ENCODE results near the gene MRO. TPM values are rescaled to one million over a fixed set of nuclear protein-coding genes. Genes with fewer than 3 reads are reported as not detected.
"Not testable (repeated sequence)": the region's sequence is repeated elsewhere in the genome, so short reads cannot be mapped to it uniquely, and the experiment has no call there.

MRO gene
- polyA plus RNA-seq, 6 donors from 2014 or later, result 0.16 TPM; not detected in 5

DNA sequence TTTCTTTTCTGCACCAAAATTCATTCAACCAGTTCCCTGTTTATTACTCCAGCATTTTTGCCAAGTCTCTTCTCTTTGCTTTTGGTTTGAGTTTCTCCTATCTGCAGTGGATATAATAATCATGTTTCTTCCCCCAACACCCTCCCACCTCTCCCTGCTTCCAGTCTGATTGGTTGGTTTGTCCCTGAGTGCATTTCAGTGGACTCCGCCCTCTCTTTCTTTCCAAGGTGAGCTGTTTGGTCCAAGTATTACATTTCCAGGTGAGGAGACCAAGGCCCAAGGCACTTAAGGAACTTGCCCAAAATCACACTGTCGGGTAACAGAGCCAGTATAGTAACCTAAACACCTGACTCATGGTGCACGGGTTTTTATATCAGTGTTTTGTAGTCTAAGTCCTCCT, 17.7 kb downstream of the MRO start:
- Mint-ChIP-seq H3K4me3 (no peak overlapping the region), H3K27ac (no peak overlapping the region), H3K9me3 (no peaks in the 10 kb centered on the region), H3K36me3 (no peaks in the 10 kb centered on the region), H3K27me3 (peaks cover 9 to 14% (median 10%) of the 10 kb centered on the region in 3 donors), H3K4me1 (peaks cover 10 to 20% (median 18%) of the 10 kb centered on the region in 3 donors)
- DNase-seq (no peak), ATAC-seq (ENCODE audit: low read depth in 2 of 2) (no peak)

- no peak overlapping the region for H3K27ac Mint-ChIP-seq
- DNase-seq (no peak), ATAC-seq (ENCODE audit: low read depth in 2 of 2) (no peak)
- H3K9me3 Mint-ChIP-seq, result no peaks in the 10 kb centered on the region
- H3K27me3 Mint-ChIP-seq, result peaks cover 21 to 36% (median 35%) of the 10 kb centered on the region in 3 donors
- H3K4me3 Mint-ChIP-seq, result no peak overlapping the region
- peaks cover 0 to 7% of the 10 kb centered on the region in 2 donors for H3K36me3 Mint-ChIP-seq
- no peaks in the 10 kb centered on the region for H3K4me1 Mint-ChIP-seq
These were observed 22.7 kb downstream of the MRO start for GRCh38 chr18:50797142-50797541.

DNA sequence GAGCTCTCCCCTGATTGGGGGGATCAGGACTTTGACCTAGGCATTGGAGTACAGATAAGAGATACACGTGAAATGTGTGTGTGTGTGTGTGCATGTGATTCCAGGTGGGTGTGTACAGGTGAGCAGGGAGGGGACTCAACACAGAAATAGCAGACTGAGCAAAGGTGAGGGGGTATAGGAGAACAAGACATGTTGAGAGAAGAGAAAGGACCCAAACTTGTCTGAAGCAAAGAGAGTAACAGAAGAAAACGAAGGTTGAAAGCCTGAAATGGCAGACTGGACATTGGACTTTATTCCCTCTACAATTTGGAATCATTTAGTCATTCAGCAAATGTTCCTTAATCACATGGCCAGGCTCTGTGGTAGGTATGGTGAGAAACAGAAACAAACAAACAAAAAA, 23.3 kb downstream of the MRO start:
- H3K4me3 Mint-ChIP-seq, result no peak overlapping the region

GRCh38 chr18:50793641-50794565, 25.9 kb downstream of the MRO start:
- Mint-ChIP-seq H3K27me3 (peaks cover 29 to 37% (median 35%) of the 10 kb centered on the region in 3 donors), H3K27ac (no peak overlapping the region), H3K9me3 (no peaks in the 10 kb centered on the region), H3K4me1 (no peaks in the 10 kb centered on the region), H3K4me3 (no peak overlapping the region), H3K36me3 (peaks cover 0 to 7% of the 10 kb centered on the region in 2 donors)
- no peak for ATAC-seq (ENCODE audit: low read depth in 2 of 2)
- DNase-seq, result no peak

More for the DNA sequence above, 23.3 kb downstream of the MRO start:
- H3K4me1 Mint-ChIP-seq, result no peaks in the 10 kb centered on the region
- no peaks in the 10 kb centered on the region for H3K9me3 Mint-ChIP-seq
- no peak for ATAC-seq (ENCODE audit: low read depth in 2 of 2)
- H3K36me3 Mint-ChIP-seq, result peaks cover 0 to 7% of the 10 kb centered on the region in 2 donors
- no peak for DNase-seq
- peaks cover 21 to 36% (median 35%) of the 10 kb centered on the region in 3 donors for H3K27me3 Mint-ChIP-seq
- no peak overlapping the region for H3K27ac Mint-ChIP-seq

DNA sequence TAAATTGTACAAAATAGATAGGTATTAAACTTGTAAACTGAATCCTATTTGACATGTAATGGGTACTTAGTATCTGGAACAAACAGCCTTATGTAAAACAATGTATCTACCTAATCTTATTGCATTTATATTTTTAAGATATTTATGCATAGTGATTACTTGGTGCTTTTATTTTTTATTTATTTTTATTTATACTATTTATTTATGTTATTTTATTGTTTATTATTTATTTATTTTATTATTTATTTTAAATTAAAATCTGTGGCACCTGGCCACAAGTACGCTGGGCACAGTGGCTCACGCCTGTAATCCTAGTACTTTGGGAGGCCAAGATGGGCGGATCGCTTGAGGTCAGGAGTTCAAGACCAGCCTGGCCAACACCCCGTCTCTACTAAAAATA, 26.9 kb downstream of the MRO start:
- Mint-ChIP-seq H3K4me3 (no peak overlapping the region), H3K4me1 (no peaks in the 10 kb centered on the region), H3K27ac (no peak overlapping the region), H3K9me3 (no peaks in the 10 kb centered on the region), H3K27me3 (peaks cover 26 to 35% (median 34%) of the 10 kb centered on the region in 3 donors), H3K36me3 (peaks cover 0 to 7% of the 10 kb centered on the region in 2 donors)
- ATAC-seq (ENCODE audit: low read depth in 2 of 2), result no peak
- DNase-seq, result no peak

DNA sequence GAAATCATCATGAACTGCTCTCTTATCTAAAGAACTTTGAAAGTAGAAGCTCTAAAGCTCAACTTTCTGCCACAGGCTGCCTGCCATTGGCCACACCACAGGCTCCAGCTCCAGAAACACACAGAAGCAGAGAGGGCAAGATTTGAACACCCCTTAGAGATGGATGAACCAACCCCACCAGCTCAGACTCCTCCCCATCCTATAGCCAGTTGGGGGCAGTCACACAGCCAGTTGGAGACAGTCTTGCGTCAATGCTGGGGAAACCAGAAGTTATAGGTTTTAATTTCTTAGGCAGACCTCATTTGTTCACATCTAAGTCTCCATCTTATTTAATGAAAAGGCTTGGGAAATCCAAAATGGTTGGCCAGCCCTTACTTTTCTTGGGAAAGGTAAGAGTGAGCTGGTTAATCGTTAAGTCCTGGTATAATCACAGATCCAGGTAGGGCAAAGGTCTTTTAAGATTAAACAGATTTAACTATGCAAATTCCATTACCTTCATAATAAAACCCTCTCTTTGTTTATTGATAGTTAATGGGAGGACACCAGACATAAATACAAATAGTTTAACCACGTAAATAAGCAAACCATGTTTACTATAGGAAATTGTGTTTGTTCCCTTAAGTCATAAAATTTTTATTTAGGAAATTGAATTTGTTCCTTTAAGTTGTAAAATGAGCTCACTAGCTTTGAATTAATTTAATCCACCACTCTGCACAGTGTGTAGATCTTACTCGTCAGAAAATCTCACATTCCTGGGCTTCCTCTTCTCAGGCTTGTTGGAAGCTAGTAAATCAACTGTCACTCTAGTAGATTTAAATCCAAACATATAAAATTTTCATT, 28.0 kb downstream of the MRO start:
- DNase-seq (no peak), ATAC-seq (ENCODE audit: low read depth in 2 of 2) (no peak)
- no peaks in the 10 kb centered on the region for H3K4me1 Mint-ChIP-seq
- H3K27me3 Mint-ChIP-seq, result peaks cover 16 to 25% (median 23%) of the 10 kb centered on the region in 3 donors
- no peak overlapping the region for H3K4me3 Mint-ChIP-seq
- H3K9me3 Mint-ChIP-seq, result no peaks in the 10 kb centered on the region
- H3K36me3 Mint-ChIP-seq, result peaks cover 0 to 7% of the 10 kb centered on the region in 2 donors
- no peak overlapping the region for H3K27ac Mint-ChIP-seq

DNA sequence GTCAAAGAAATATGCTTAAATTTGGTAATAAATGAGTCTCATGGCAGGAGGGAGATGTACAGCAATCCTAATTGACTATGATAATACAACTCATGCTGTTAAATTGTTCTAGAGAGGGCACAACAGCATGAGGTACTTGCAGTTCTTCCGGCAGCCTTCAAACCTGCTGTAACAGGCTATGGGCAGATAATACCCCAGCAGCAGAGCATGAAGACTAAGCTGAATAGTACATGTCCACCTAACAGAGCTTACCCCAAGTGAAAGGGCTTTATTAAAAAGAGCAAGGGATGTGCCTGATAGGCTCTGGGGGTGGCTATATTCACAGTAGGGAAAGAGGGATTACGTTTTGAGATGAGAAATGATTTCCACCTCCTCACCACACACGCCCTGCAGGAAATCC, 28.9 kb downstream of the MRO start:
- H3K36me3 Mint-ChIP-seq, result peaks cover 0 to under 1% of the 10 kb centered on the region in 2 donors
- ATAC-seq (ENCODE audit: low read depth in 2 of 2) (no peak), DNase-seq (no peak)
- no peak overlapping the region for H3K4me3 Mint-ChIP-seq
- no peaks in the 10 kb centered on the region for H3K4me1 Mint-ChIP-seq
- peaks cover 8 to 18% (median 16%) of the 10 kb centered on the region in 3 donors for H3K27me3 Mint-ChIP-seq
- H3K27ac Mint-ChIP-seq, result no peak overlapping the region
- no peaks in the 10 kb centered on the region for H3K9me3 Mint-ChIP-seq

DNA sequence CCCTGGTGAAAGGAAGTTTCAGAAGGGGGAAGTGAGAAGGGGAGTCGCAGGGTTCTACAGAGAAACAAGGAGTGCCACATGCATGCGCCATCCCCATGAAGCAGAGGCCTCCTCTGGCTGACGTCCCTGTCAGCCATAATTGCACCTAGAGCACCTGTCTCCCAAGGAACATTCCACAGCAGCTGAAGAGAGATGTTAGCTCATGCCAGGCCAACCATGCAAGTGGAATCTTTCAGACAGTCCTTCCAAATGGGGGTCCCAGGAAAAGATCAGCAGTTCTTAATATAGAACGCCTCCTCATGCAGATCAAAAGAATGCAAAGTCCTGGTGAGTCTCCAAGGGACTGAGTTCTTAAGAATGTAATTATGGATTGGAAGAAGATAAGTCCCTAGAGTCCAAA, 29.6 kb downstream of the MRO start:
- Mint-ChIP-seq H3K9me3 (peaks cover 0 to 2% (median 0%) of the 10 kb centered on the region in 7 donors), H3K27me3 (peaks cover 8 to 13% (median 12%) of the 10 kb centered on the region in 3 donors), H3K4me1 (no peaks in the 10 kb centered on the region), H3K36me3 (no peaks in the 10 kb centered on the region), H3K27ac (no peak overlapping the region), H3K4me3 (no peak overlapping the region)
- DNase-seq, result no peak
- ATAC-seq (ENCODE audit: low read depth in 2 of 2), result no peak

DNA sequence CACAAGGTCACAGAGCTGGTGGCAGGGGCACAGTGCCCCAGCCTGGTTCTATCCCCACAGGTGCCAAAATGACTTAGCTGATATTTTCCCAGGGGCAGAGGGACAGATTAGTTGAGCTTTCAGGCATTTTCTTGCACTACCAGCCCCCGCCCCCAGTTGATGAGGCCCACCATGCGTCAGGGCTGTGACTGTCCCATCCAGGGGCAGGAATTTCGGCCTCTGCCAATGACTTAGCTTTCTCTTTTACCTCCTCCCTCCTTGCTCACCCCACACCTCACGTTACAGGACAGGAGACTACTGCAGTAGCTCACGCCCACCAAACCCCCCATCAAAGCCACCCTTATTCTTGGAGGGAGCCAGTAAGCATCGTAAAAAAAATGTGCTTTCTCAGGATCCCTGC, 31.5 kb downstream of the MRO start:
- H3K36me3 Mint-ChIP-seq, result no peaks in the 10 kb centered on the region
- H3K27me3 Mint-ChIP-seq, result peaks cover under 1 to 11% (median 8%) of the 10 kb centered on the region in 3 donors
- ATAC-seq (ENCODE audit: low read depth in 2 of 2) (no peak), DNase-seq (no peak)
- no peak overlapping the region for H3K4me3 Mint-ChIP-seq
- no peak overlapping the region for H3K27ac Mint-ChIP-seq
- H3K4me1 Mint-ChIP-seq, result no peaks in the 10 kb centered on the region
- peaks cover 0 to 2% (median 0%) of the 10 kb centered on the region in 7 donors for H3K9me3 Mint-ChIP-seq

DNA sequence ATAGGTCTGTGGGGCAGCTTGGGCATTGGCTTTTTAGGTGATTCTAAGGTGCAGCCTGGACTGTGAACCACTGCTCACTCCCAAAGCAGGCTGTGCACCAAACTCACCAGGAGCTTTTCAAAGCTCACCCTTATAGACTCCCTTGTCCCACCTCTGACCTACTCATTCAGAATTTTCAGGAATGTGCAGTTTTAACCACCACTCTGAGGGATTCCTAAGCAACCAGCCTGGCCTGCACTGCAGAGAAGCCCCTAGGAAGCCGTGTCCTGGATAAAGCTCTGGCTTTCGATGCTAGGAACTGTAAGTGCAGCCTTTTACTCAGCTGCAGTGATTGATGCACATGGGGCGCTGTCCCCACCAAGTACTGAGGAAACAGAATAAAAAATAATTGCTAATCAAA, 33.0 kb downstream of the MRO start:
- no peak for ATAC-seq (ENCODE audit: low read depth in 2 of 2)
- Mint-ChIP-seq H3K4me1 (no peaks in the 10 kb centered on the region), H3K9me3 (peaks cover 0 to 2% (median 0%) of the 10 kb centered on the region in 7 donors), H3K4me3 (no peak overlapping the region), H3K36me3 (no peaks in the 10 kb centered on the region), H3K27ac (no peak overlapping the region), H3K27me3 (peaks cover 0 to 20% (median 8%) of the 10 kb centered on the region in 3 donors)
- no peak for DNase-seq

DNA sequence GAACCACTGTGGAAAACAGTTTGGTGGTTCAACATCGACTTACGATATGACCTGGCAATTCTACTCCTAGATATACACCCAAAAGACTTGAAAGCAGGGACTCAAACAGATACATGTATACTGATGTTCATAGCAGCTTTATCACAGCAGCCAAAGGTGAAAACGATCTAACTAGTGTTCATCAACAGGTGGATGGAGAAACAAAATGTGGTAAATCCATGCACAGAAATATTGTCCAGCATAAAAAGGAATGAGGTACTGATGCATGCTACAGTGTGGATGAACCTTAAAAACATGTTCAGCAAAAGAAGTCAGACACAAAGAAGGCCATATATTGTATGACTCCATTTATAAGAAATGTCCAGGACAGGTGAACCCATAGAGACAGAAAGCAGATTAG, 36.3 kb downstream of the MRO start:
- Mint-ChIP-seq H3K36me3 (no peaks in the 10 kb centered on the region), H3K4me1 (no peaks in the 10 kb centered on the region), H3K9me3 (peaks cover 0 to 2% (median 0%) of the 10 kb centered on the region in 7 donors), H3K4me3 (no peak overlapping the region), H3K27ac (peak overlapping the region in 1 of 6 donors; percentile 4), H3K27me3 (peaks cover 7 to 31% (median 11%) of the 10 kb centered on the region in 3 donors)
- DNase-seq (no peak), ATAC-seq (ENCODE audit: low read depth in 2 of 2) (no peak)

- not testable (repeated sequence) for H3K9me3 Mint-ChIP-seq; H3K4me1 Mint-ChIP-seq; H3K27ac Mint-ChIP-seq; H3K4me3 Mint-ChIP-seq; ATAC-seq (ENCODE audit: low read depth in 2 of 2); DNase-seq; H3K36me3 Mint-ChIP-seq
- peaks cover 11 to 45% (median 16%) of the 10 kb centered on the region in 3 donors for H3K27me3 Mint-ChIP-seq
These were observed 40.8 kb downstream of the MRO start for GRCh38 chr18:50779021-50779420.

DNA sequence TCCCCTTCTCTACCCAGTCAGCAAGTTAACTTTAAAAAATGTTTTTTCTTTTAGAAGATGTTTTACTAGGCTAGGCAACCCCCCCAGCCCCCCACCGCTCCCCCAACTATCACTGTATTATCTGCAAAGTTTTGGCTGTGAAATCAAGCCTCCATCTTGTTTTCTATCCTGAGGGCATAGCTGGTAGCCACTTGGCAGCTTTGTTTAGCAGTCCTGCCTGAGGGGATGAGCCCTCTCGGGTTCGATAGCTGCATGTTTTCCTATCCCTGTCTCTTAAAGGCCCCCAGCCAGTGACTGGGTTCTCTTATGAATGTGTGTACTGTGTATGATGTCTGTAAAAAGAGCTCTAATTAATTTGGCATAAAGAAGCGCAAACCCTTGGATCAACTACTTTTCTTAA, 43.4 kb downstream of the MRO start:
- ATAC-seq (ENCODE audit: low read depth in 2 of 2) (no peak), DNase-seq (no peak)
- Mint-ChIP-seq H3K36me3 (peaks cover 0 to 4% of the 10 kb centered on the region in 2 donors), H3K9me3 (peaks cover 0 to 24% (median 12%) of the 10 kb centered on the region in 7 donors), H3K4me1 (no peaks in the 10 kb centered on the region), H3K27ac (no peak overlapping the region), H3K27me3 (peaks cover 8 to 34% (median 24%) of the 10 kb centered on the region in 3 donors), H3K4me3 (no peak overlapping the region)

Data from naive B cell (primary cell).